Stimulated activated CD8-positive, alpha-beta memory T cell treated with anti-CD3 and anti-CD28 coated beads, Interleukin-4, amount 100 ng/mL, for 24 hours (primary cell): ENCODE data around the gene MGAT4A.
"Not testable (repeated sequence)": the region's sequence is repeated elsewhere in the genome, so short reads cannot be mapped to it uniquely, and the experiment has no call there.

Experiments
- DNase-seq: peaks from one replicate; pipeline ENCODE4 v3.0.0-alpha.2; 2020; ENCODE audit warnings: low read depth

Gene MGAT4A

GRCh38 chr2:98702858-98703620, 27.9 kb downstream of the MGAT4A start:
- DNase-seq, result no peak

DNA sequence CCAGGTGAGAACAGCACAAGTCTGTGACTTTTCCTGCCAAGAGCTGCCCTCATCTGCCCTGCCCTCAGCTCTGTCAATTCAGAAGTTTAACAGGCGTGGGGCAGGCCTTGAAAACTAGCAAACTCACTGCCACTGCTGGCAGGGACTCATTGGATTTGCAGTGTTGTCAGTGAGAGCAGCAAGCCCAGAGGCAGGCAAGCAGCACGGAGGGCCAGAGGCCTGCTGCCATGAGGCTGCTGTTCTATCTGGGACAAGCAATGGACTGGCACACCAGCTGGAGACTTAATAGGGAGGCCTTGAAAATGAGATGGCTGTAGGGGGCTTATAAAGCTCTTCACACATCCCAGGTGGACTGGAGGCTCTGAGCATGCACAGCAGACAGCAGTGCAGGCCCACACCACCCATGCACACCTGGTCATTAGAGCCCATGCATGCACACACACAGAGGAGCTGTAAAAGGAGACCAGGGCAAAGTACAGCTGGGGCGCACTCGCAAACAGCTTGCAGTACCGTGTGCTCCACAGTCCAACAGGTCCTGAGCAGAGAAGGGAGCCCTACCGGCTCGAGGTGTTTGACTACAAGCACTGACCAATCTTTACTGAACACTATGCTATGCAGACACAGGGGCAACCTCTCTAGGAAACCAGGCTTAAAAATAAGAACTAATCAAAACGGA, 28.7 kb downstream of the MGAT4A start:
- no peak for DNase-seq

GRCh38 chr2:98701230-98701629, 29.7 kb downstream of the MGAT4A start:
- no peak for DNase-seq

- no peak for DNase-seq
These were observed 32.0 kb downstream of the MGAT4A start for GRCh38 chr2:98698896-98699295.

DNA sequence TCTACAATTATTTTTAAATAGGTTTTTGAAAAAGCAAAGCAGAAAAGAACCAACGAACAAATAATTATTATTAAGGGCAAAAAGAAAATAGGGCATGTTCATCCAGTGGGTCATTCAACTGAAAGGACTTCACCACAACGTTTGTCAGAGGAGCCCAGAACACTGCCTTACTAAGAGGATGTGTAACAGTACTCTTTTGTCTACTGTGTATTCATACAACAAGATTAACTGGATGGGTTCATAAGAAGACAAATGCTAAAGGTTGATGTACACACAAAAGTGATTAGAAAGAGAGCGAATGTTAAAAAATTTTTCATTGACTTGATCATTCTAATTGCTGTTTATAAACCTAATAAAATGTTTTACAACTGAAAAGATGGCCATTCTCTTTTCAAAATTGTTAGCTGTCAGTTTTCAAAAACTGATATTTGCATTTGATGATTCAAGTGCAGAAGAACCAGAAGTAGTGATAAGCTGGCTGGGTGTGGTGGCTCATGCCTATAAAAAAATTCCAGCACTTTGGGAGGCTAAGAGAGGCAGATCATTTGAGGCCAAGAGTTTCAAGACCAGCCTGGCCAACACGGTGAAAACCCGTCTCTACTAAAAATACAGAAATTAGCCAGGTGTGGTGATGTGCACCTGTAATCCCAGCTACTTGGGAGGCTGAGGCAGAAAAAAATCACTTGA, 33.1 kb downstream of the MGAT4A start:
- DNase-seq, result no peak

- DNase-seq, result no peak
These were observed 34.7 kb downstream of the MGAT4A start for GRCh38 chr2:98696200-98696599.

- no peak for DNase-seq
These were observed 35.7 kb downstream of the MGAT4A start for GRCh38 chr2:98695255-98695654.

DNA sequence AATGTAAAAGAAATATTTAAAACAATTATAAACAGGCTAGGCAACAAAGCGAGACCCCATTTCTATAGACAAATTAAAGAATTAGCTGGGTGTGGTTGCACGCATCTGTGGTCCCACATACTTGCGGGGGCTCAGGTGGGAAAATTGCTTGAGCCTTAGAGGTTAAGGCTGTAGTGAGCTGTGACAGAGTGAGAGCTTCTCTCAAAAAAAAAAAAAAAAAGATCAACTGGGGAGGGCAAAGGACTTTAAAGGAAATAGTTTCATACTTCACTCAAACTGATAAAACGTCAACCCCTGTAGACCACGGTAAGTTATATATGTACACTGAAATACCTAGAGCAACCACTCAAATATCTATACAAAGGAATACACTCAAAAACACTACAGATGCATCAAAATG, 37.5 kb downstream of the MGAT4A start:
- DNase-seq, result no peak

- DNase-seq, result no peak
These were observed 38.6 kb downstream of the MGAT4A start for GRCh38 chr2:98692090-98693054.

DNA sequence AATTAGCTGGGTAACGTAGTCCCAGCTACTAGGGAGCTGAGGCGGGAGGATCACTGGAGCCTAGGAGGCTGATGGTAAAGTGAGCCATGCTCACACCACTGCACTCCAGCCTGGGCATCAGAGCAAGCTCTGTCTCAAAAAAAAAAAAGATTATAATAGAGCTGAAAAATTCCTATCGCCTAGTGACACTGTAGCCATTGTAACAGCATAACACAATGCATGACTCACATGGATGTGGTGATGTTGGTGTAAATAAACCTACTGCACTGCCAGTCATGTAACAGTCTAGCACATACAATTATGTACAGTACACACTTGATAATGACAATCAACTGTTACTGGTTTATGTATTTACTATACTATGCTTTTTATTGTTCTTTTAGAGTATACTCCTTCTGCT, 39.6 kb downstream of the MGAT4A start:
- no peak for DNase-seq

GRCh38 chr2:98685930-98686887, 44.7 kb downstream of the MGAT4A start:
- DNase-seq, result no peak

DNA sequence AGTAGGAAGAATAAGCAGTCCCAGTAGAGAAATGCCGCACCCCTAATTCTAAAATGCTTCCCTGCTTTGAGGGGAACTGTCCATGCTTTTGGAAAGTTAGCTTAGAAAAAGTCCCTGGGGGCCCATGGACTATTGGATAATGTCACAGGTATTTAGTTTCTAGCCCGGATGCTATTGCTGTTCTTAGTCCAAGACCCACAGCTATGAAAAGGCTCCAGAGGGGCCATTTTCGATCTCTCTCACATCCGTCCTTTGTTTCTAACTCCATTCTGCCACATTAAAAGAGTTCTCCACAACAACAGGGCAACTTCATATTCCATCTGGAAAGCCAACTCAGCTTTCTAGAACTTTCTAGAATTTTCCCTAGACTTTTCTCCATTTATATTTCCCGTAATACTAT, 47.2 kb downstream of the MGAT4A start:
- DNase-seq, result no peak

DNA sequence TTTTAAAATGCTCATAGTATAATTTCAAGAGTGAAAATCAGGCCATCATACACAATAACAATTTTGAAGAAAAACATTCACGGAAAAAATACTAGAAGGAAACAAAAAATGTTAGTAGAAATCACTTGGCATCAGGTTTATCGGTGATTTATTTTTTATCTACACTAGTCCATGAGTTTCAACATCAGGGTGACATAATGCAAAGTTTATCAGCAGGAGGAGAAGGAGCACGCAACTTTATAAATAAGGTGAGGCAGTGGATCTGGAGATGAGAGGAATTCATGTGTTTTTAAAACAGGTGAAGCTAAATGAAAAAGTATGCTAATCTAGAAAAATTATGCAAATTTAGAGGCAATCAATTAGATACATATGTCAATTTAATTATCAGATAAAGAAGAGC, 54.2 kb downstream of the MGAT4A start:
- DNase-seq, result no peak

- no peak for DNase-seq
These were observed 56.5 kb downstream of the MGAT4A start for GRCh38 chr2:98674233-98674964.

DNA sequence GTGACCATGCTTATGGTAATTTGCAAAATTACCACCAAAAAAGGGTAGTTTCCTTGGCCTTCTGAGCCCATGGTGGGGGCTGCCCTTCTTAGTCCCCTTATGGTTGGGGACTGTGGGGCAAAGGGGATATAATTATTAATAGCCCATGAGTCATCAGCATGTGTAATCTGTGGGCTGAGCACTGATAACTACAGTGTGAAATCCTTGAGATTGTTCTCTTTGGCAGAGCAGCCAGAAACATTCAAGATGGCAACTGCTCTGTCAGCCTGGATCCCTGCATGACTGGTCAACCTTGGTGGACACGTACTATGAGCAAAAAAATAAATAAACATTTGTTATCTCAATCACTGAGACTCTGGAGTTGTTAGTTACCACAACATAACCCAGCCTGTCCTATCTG, 61.3 kb downstream of the MGAT4A start:
- no peak for DNase-seq

- no peak for DNase-seq
These were observed 65.3 kb downstream of the MGAT4A start for GRCh38 chr2:98665677-98666076.

- DNase-seq, result peak; percentile 17
These were observed 66.6 kb downstream of the MGAT4A start for GRCh38 chr2:98664323-98664722.

- DNase-seq, result no peak
These were observed 67.3 kb downstream of the MGAT4A start for GRCh38 chr2:98663511-98664090.

DNA sequence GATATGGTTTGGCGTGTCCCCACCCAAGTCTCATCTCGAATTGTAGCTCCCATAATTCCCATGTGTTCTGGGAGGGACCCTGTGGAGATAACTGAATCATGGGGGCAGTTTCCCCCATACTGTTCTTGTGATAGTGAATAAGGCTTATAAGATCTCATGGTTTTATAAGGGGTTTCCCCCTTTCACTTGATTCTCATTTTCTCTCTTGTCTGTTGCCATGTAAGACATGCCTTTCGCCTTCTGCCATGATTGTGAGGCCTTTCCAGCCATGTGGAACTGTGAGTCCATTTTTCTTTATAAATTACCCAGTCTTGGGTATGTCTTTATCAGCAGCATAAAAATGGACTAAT, 71.5 kb downstream of the MGAT4A start:
- DNase-seq, result not testable (repeated sequence)
